Islet precursor cell (in vitro differentiated cells): ENCODE measurements around the gene FHIT.
"Not testable (repeated sequence)": the region's sequence is repeated elsewhere in the genome, so short reads cannot be mapped to it uniquely, and the experiment has no call there.

Experiments used
- DNase-seq: peaks from one replicate; pipeline ENCODE4 v3.0.0-alpha.2; 2018

FHIT gene

GRCh38 chr3:61053781-61054496, 197.3 kb downstream of the FHIT start:
- DNase-seq = no peak

DNA sequence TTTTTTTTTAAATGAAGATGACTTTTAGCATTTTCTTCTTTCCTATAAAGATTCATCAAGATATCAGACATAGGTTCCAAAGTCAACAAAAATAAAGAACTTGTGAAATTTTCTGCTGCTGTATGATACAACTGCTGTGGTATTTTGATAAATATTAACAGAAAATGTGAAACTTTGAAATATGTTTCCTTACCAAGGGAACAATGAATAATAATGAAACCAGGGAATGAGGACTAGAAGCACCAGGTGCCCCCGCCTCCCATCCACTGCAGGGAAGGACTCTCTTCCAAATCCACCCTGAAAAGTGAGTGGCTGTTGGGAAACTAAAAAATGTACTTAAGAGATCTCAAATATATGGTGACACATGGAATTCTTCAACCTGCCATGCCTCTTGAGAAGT, 198.4 kb downstream of the FHIT start:
- DNase-seq = no peak

GRCh38 chr3:61051666-61052065, 199.6 kb downstream of the FHIT start:
- no peak for DNase-seq

GRCh38 chr3:61045169-61045568, 206.1 kb downstream of the FHIT start:
- DNase-seq = not testable (repeated sequence)

- no peak for DNase-seq
Measured at GRCh38 chr3:61043156-61043555, 208.1 kb downstream of the FHIT start.

GRCh38 chr3:61040618-61041017, 210.6 kb downstream of the FHIT start:
- DNase-seq = no peak

DNA sequence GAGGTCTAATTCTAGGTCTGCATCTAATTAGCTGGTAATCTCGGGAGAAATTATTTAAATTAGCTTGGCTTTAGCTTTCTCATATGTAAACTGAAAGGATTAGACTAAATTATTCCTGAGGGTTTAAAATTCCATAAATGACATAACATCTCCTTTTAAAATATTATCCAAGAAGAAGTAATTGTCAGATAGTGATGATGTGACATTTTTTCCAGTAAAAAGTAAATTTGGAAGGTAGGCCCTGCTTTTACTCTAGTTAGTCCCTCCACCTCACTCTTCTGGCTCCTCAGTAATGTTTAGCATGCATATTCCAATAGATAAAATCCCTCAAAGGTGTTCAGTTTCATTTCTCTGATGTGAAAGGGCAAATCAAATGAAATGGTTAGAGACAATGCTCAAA, 215.7 kb downstream of the FHIT start:
- no peak for DNase-seq

GRCh38 chr3:61032991-61033390, 218.3 kb downstream of the FHIT start:
- DNase-seq = no peak

DNA sequence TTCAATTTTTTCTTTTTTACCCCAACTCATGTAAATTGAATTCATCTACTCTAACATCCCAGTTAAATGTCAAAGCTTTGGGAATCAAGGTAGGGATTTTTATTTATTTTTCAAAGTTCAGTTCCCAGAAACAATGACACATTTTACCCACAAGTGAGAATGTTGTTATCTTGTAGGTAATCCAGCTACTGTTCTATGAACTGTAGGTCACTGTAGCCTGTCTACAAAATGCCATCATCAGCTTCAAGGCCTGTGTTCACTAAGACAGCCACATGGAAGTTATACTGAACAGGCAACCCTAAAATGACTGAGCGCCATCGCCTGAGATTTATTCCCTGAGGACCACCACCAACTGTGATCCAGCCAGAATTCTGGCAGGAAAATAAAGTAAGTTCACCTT, 219.7 kb downstream of the FHIT start:
- DNase-seq = no peak

GRCh38 chr3:61030469-61031035, 220.7 kb downstream of the FHIT start:
- DNase-seq = peak; percentile 73

DNA sequence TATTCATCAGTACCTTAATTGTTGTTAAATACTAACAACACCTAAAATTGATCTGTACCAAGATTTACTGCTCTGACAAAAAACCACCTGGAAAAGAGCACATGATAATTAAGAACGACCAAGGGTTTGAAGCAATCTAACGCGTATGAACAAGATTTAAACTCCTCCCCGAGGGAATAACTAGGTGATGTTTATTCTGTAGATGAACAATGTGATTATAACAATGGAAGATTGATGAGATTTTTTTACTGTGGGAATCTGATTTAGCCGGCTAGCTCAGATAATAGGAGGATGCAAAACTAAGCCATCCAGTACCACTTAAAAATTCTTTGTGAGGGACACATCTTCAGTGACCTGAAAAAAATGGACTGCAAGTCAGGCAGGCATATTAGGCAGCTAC, 222.1 kb downstream of the FHIT start:
- DNase-seq = no peak

GRCh38 chr3:61018807-61019206, 232.4 kb downstream of the FHIT start:
- DNase-seq = no peak

- not testable (repeated sequence) for DNase-seq
Measured at GRCh38 chr3:61017028-61017427, 234.2 kb downstream of the FHIT start.

DNA sequence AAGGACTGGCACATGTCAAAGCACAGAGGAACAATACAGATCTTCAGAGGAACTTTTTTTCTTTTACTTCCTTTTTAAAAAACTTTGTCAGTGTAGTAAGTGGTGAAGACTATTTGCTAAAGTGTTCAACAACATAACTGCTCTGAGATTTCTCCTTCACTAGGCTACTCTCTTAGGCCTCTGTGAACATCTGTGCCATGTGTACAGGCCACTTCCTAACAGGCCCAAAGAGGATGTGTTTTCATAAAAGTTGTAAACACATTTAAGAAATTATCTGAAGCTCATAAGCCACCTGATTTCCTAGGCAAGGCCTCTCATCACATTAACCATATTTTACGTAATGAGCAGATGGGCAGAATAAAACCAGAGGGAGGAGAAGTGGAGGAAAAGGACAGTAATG, 235.4 kb downstream of the FHIT start:
- DNase-seq = no peak

- no peak for DNase-seq
Measured at GRCh38 chr3:61015408-61015807, 235.8 kb downstream of the FHIT start.

DNA sequence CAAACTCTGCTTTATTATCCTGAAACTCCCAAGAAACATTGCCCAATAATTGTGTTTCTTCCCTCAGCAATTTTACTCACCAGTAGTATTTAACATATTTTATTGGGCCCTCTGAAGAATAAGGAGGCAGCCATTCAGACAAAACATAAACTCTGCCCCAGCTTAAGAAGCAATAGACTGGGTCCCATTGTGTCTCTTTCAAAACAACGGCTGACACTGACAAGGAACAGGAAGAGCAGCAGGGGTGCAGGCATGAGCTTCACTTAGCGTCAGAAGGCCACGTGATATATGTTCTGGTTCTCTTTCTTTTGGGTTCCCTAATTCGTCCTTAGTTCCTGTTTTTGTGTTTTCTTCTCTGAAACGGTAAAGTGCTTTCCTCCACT, 242.3 kb downstream of the FHIT start:
- no peak for DNase-seq

GRCh38 chr3:61008153-61008997, 242.9 kb downstream of the FHIT start:
- DNase-seq = no peak

DNA sequence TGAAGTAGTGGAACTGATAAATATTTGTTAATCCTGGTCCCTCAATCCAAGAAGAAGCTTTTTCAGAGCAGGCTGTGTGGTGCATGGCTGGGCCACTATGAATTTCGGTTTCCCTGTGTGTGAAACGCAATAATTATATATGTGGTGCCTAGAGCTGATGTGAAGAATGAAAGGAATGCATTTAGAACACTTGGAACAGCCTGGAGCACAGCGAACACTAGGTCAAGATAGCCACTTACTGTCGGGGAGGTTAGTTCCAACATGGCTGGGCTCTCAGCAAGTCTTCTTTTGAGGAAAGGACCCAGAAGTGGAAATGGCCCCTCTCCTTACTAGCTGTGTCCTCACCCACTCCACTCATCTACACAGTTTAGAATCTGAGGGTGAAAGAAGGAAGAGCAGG, 245.7 kb downstream of the FHIT start:
- peak; percentile 61 for DNase-seq

- DNase-seq = no peak
Measured at GRCh38 chr3:60998858-60999257, 252.4 kb downstream of the FHIT start.

DNA sequence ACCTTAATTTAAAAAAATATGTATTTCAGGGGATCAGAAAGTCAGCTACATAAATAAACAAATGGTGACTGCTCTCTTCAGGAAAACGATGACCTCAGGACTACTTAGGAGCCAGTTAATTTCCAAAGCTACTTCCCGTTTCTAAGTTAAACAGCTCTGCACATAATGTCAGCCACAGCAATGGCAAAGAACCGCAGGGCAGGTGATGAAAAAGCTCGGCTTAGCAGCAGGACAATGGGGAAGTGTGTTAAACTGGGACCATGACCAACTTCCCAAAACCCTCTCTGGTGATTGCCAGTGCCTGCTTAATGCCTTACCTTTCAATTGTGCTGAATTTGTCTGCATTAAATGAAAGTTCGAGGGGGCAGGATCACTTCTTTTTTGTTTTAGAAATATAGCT, 258.9 kb downstream of the FHIT start:
- DNase-seq = no peak

GRCh38 chr3:60990442-60990730, 260.9 kb downstream of the FHIT start:
- DNase-seq = no peak

DNA sequence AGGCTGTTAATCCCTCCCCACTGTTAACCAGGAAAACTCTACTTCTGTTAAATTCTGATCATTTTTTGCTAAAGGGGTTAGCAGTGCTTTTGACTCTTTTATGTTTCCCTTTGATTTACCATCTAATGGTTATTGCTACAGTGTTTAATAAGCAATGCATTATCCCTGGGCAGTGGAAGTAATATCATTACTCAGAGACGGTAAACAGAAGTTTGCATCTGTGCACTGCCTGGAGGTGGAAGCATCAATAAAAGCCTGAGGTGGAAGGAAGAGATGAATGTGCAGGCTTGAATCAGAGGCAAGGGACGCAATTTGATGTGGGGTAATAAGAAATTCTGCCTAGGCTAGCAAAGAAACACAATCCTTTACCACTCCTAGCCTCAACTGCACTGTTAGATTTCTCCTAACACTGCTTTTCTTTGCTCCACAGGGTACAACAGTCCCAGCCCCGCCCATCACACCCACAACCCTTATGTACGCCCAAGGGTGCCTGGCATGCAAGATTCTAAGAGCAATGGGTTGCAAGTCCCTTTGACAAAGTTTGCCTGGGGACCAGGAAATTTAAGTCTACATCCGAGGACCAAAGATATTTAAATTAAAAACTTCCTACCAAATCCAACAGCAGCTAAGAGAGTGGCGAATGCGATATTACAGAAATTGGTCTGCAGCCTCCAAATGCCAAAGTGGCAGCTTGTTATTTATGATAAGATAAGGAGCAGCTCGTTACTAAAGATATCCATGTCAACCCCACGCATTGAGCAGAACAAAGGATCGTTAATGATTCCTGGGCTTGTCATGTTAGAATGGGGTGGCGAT, 261.4 kb downstream of the FHIT start:
- no peak for DNase-seq

- not testable (repeated sequence) for DNase-seq
Measured at GRCh38 chr3:60987191-60987590, 264.1 kb downstream of the FHIT start.
